HEK293 (cell line): ENCODE results near the gene CAPN8.
A peak's percentile ranks its signal among the peaks of the same experiment; 100 is the strongest.

ENCODE experiments used
- BCL11A ChIP-seq: fragments of 450-650 bp; formaldehyde crosslinking; IDR thresholded peaks from 2 replicates; pipeline ENCODE4 v1.5.1; 2016; ENCODE audit warnings: low read depth, missing biosample characterization, missing genetic modification characterization
- HOXC10 ChIP-seq: sonication (generic); formaldehyde crosslinking; IDR thresholded peaks from 2 replicates; pipeline ENCODE4 v1.8.1; 2023; ENCODE audit warnings: mild to moderate bottlenecking, missing genetic modification reagents
- KLF8 ChIP-seq: fragments of 450-650 bp; formaldehyde crosslinking; IDR thresholded peaks from 2 replicates; pipeline ENCODE4 v1.5.1; 2016; ENCODE audit warnings: missing biosample characterization, missing genetic modification characterization
- OVOL3 ChIP-seq: fragments of 450-650 bp; formaldehyde crosslinking; IDR thresholded peaks from 2 replicates; pipeline ENCODE4 v1.5.1; 2016; ENCODE audit warnings: missing biosample characterization, missing genetic modification characterization
- ZBTB21 ChIP-seq: fragments of 450-650 bp; formaldehyde crosslinking; IDR thresholded peaks from 2 replicates; pipeline ENCODE4 v1.5.1; 2017; ENCODE audit warnings: missing biosample characterization, missing genetic modification characterization
- ZBTB7A ChIP-seq: fragments of 450-650 bp; formaldehyde crosslinking; IDR thresholded peaks from 2 replicates; pipeline ENCODE4 v1.5.1; 2016; ENCODE audit warnings: low read depth, missing biosample characterization, missing genetic modification characterization
- ZEB2 ChIP-seq: fragments of 450-650 bp; formaldehyde crosslinking; IDR thresholded peaks from 2 replicates; pipeline ENCODE4 v1.5.1; 2016; ENCODE audit warnings: missing biosample characterization, missing genetic modification characterization
- ZFHX2 ChIP-seq: fragments of 450-650 bp; formaldehyde crosslinking; conservative IDR thresholded peaks from 2 replicates; pipeline ENCODE4 v1.5.1; 2016; ENCODE audit warnings: missing biosample characterization, missing genetic modification characterization
- ZNF146 ChIP-seq: fragments of 450-650 bp; formaldehyde crosslinking; IDR thresholded peaks from 2 replicates; pipeline ENCODE4 v1.5.1; 2016; ENCODE audit warnings: missing biosample characterization, missing genetic modification characterization
- ZNF174 ChIP-seq: fragments of 450-650 bp; formaldehyde crosslinking; IDR thresholded peaks from 2 replicates; pipeline ENCODE4 v1.5.0; 2017; ENCODE audit warnings: missing biosample characterization, mild to moderate bottlenecking, missing genetic modification characterization
- ZNF2 ChIP-seq: fragments of 450-650 bp; formaldehyde crosslinking; IDR thresholded peaks from 2 replicates; pipeline ENCODE4 v1.5.1; 2016; ENCODE audit warnings: missing biosample characterization, missing genetic modification characterization
- ZNF23 ChIP-seq: fragments of 450-650 bp; formaldehyde crosslinking; IDR thresholded peaks from 2 replicates; pipeline ENCODE4 v1.5.1; 2016; ENCODE audit warnings: missing biosample characterization, missing genetic modification characterization, borderline replicate concordance
- ZNF239 ChIP-seq: fragments of 450-650 bp; formaldehyde crosslinking; IDR thresholded peaks from 2 replicates; pipeline ENCODE4 v1.5.1; 2016; ENCODE audit warnings: missing biosample characterization, missing genetic modification characterization
- ZNF24 ChIP-seq: fragments of 450-650 bp; formaldehyde crosslinking; IDR thresholded peaks from 2 replicates; pipeline ENCODE4 v1.5.1; 2016; ENCODE audit warnings: missing biosample characterization, missing genetic modification characterization
- ZNF311 ChIP-seq: fragments of 450-650 bp; formaldehyde crosslinking; IDR thresholded peaks from 2 replicates; pipeline ENCODE4 v1.5.1; 2017; ENCODE audit warnings: missing biosample characterization, missing genetic modification characterization, borderline replicate concordance
- ZNF423 ChIP-seq: fragments of 450-650 bp; formaldehyde crosslinking; IDR thresholded peaks from 2 replicates; pipeline ENCODE4 v1.5.1; 2016; ENCODE audit warnings: missing biosample characterization, missing genetic modification characterization
- ZNF501 ChIP-seq: fragments of 450-650 bp; formaldehyde crosslinking; IDR thresholded peaks from 2 replicates; pipeline ENCODE4 v1.5.1; 2016; ENCODE audit warnings: missing biosample characterization, missing genetic modification characterization
- ZNF624 ChIP-seq: fragments of 450-650 bp; formaldehyde crosslinking; IDR thresholded peaks from 2 replicates; pipeline ENCODE4 v1.5.1; 2017; ENCODE audit warnings: missing biosample characterization, missing genetic modification characterization
- ZNF629 ChIP-seq: fragments of 450-650 bp; formaldehyde crosslinking; IDR thresholded peaks from 2 replicates; pipeline ENCODE4 v1.5.1; 2017; ENCODE audit warnings: missing biosample characterization, missing genetic modification characterization
- ZNF707 ChIP-seq: fragments of 450-650 bp; formaldehyde crosslinking; IDR thresholded peaks from 2 replicates; pipeline ENCODE4 v1.5.1; 2016; ENCODE audit warnings: missing biosample characterization, missing genetic modification characterization
- ZNF76 ChIP-seq: fragments of 450-650 bp; formaldehyde crosslinking; IDR thresholded peaks from 2 replicates; pipeline ENCODE4; 2016; ENCODE audit warnings: low read depth, missing biosample characterization, missing genetic modification characterization, borderline replicate concordance
- TF ChIP-seq, protein P1 (sequence below): fragments of 450-650 bp; formaldehyde crosslinking; IDR thresholded peaks from 2 replicates; pipeline ENCODE4 v1.5.1; 2017; ENCODE audit warnings: missing biosample characterization, missing genetic modification characterization
- TF ChIP-seq, protein P2 (sequence below): fragments of 450-650 bp; formaldehyde crosslinking; IDR thresholded peaks from 2 replicates; pipeline ENCODE4 v1.5.1; 2016; ENCODE audit warnings: missing biosample characterization, missing genetic modification characterization
- TF ChIP-seq, protein P3 (sequence below): fragments of 450-650 bp; formaldehyde crosslinking; IDR thresholded peaks from 2 replicates; pipeline ENCODE4 v1.5.1; 2016; ENCODE audit warnings: missing biosample characterization, missing genetic modification characterization
- TF ChIP-seq, protein P4 (sequence below): fragments of 450-650 bp; formaldehyde crosslinking; IDR thresholded peaks from 2 replicates; pipeline ENCODE4 v1.5.1; 2016; ENCODE audit warnings: missing biosample characterization, missing genetic modification characterization
- TF ChIP-seq, protein P5 (sequence below): fragments of 450-650 bp; formaldehyde crosslinking; IDR thresholded peaks from 2 replicates; pipeline ENCODE4; 2016; ENCODE audit warnings: missing biosample characterization, missing genetic modification characterization
- TF ChIP-seq, protein P6 (sequence below): fragments of 450-650 bp; formaldehyde crosslinking; IDR thresholded peaks from 2 replicates; pipeline ENCODE4 v1.5.1; 2016; ENCODE audit warnings: missing biosample characterization, missing genetic modification characterization
- TF ChIP-seq, protein P7 (sequence below): fragments of 450-650 bp; formaldehyde crosslinking; IDR thresholded peaks from 2 replicates; pipeline ENCODE4 v1.5.0; 2017; ENCODE audit warnings: missing biosample characterization, missing genetic modification characterization, borderline replicate concordance

Gene CAPN8

DNA sequence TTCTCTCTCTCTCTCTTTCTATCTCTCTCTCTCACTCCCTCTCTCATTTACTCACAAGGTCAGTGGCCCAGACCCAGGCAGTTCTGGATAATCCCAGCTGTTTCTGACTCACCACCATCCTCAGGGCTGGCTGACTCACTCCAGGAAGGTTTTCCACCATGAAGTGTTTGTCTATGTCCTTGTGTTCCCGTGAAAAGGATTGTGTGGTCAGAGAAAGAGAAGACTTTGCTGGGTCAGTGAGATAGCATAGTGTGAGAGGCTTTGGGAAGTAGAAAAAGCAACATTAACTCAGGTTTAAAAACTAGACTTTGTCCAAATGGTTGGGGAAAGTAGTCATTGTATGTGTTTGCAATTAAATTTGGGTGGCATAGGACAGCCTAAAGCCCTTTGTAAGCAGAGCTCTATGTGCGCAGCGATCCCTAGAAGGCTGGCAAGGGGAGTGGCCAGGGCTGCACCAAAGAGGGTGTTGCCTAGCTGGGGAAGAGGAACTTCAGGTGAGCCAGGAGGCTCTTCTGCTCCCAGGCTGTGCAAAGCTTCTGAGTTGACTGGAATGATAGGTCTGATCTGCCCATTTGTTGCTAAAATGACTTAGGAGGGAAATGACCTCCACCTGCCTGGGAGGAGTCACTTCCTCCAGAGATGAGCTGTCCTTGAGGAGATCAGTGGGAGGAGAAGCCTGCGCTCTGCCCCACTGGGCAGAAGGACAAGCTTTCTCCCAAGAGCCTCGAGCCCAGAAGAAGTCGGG lies 41.9 kb upstream of the CAPN8 start (continued):
- TF ChIP-seq, protein P1, sequence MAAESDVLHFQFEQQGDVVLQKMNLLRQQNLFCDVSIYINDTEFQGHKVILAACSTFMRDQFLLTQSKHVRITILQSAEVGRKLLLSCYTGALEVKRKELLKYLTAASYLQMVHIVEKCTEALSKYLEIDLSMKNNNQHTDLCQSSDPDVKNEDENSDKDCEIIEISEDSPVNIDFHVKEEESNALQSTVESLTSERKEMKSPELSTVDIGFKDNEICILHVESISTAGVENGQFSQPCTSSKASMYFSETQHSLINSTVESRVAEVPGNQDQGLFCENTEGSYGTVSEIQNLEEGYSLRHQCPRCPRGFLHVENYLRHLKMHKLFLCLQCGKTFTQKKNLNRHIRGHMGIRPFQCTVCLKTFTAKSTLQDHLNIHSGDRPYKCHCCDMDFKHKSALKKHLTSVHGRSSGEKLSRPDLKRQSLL (tag by site-specific recombination): no peak
- TF ChIP-seq ZNF423 (no peak), ZNF174 (tag by site-specific recombination) (no peak), ZFHX2 (tag by site-specific recombination) (peak; percentile 53; the same call in 1 of the 2 replicates), ZNF311 (tag by site-specific recombination) (no peak), ZNF23 (tag by site-specific recombination) (no peak), ZBTB21 (tag by site-specific recombination) (peak; percentile 64), ZNF146 (tag by site-specific recombination) (no peak), ZNF2 (peak; percentile 89), ZNF24 (tag by site-specific recombination) (peak; percentile 85; the same call in 1 of the 2 replicates), ZEB2 (tag by site-specific recombination) (peak; percentile 98; the same call in 1 of the 2 replicates), ZNF629 (peak; percentile 94), ZNF501 (no peak; the same call in 1 of the 2 replicates), ZNF239 (no peak), OVOL3 (no peak), ZNF707 (no peak), BCL11A (peak; percentile 93), KLF8 (tag by site-specific recombination) (peak; percentile 84; the same call in 1 of the 2 replicates), ZNF76 (tag by site-specific recombination) (peak; percentile 30; the same call in 1 of the 2 replicates), HOXC10 (CRISPR knock-in tag) (no peak), ZBTB7A (tag by site-specific recombination) (peak; percentile 59; the same call in 1 of the 2 replicates), ZNF624 (tag by site-specific recombination) (no peak)
- TF ChIP-seq, protein P2, sequence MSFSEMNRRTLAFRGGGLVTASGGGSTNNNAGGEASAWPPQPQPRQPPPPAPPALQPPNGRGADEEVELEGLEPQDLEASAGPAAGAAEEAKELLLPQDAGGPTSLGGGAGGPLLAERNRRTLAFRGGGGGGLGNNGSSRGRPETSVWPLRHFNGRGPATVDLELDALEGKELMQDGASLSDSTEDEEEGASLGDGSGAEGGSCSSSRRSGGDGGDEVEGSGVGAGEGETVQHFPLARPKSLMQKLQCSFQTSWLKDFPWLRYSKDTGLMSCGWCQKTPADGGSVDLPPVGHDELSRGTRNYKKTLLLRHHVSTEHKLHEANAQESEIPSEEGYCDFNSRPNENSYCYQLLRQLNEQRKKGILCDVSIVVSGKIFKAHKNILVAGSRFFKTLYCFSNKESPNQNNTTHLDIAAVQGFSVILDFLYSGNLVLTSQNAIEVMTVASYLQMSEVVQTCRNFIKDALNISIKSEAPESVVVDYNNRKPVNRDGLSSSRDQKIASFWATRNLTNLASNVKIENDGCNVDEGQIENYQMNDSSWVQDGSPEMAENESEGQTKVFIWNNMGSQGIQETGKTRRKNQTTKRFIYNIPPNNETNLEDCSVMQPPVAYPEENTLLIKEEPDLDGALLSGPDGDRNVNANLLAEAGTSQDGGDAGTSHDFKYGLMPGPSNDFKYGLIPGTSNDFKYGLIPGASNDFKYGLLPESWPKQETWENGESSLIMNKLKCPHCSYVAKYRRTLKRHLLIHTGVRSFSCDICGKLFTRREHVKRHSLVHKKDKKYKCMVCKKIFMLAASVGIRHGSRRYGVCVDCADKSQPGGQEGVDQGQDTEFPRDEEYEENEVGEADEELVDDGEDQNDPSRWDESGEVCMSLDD (tag by site-specific recombination): no peak
- TF ChIP-seq, protein P3, sequence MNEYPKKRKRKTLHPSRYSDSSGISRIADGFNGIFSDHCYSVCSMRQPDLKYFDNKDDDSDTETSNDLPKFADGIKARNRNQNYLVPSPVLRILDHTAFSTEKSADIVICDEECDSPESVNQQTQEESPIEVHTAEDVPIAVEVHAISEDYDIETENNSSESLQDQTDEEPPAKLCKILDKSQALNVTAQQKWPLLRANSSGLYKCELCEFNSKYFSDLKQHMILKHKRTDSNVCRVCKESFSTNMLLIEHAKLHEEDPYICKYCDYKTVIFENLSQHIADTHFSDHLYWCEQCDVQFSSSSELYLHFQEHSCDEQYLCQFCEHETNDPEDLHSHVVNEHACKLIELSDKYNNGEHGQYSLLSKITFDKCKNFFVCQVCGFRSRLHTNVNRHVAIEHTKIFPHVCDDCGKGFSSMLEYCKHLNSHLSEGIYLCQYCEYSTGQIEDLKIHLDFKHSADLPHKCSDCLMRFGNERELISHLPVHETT (tag by site-specific recombination): peak; percentile 94; the same call in 1 of the 2 replicates
- TF ChIP-seq, protein P4, sequence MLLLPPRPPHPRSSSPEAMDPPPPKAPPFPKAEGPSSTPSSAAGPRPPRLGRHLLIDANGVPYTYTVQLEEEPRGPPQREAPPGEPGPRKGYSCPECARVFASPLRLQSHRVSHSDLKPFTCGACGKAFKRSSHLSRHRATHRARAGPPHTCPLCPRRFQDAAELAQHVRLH: peak; percentile 34; the same call in 1 of the 2 replicates
- TF ChIP-seq, protein P5, sequence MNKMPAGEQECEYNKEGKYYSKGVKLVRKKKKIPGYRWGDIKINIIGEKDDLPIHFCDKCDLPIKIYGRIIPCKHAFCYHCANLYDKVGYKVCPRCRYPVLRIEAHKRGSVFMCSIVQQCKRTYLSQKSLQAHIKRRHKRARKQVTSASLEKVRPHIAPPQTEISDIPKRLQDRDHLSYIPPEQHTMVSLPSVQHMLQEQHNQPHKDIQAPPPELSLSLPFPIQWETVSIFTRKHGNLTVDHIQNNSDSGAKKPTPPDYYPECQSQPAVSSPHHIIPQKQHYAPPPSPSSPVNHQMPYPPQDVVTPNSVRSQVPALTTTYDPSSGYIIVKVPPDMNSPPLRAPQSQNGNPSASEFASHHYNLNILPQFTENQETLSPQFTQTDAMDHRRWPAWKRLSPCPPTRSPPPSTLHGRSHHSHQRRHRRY (tag by site-specific recombination): no peak
- TF ChIP-seq, protein P6, sequence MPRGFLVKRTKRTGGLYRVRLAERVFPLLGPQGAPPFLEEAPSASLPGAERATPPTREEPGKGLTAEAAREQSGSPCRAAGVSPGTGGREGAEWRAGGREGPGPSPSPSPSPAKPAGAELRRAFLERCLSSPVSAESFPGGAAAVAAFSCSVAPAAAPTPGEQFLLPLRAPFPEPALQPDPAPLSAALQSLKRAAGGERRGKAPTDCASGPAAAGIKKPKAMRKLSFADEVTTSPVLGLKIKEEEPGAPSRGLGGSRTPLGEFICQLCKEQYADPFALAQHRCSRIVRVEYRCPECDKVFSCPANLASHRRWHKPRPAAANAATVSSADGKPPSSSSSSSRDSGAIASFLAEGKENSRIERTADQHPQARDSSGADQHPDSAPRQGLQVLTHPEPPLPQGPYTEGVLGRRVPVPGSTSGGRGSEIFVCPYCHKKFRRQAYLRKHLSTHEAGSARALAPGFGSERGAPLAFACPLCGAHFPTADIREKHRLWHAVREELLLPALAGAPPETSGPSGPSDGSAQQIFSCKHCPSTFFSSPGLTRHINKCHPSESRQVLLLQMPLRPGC (tag by site-specific recombination): peak; percentile 86
- TF ChIP-seq, protein P7, sequence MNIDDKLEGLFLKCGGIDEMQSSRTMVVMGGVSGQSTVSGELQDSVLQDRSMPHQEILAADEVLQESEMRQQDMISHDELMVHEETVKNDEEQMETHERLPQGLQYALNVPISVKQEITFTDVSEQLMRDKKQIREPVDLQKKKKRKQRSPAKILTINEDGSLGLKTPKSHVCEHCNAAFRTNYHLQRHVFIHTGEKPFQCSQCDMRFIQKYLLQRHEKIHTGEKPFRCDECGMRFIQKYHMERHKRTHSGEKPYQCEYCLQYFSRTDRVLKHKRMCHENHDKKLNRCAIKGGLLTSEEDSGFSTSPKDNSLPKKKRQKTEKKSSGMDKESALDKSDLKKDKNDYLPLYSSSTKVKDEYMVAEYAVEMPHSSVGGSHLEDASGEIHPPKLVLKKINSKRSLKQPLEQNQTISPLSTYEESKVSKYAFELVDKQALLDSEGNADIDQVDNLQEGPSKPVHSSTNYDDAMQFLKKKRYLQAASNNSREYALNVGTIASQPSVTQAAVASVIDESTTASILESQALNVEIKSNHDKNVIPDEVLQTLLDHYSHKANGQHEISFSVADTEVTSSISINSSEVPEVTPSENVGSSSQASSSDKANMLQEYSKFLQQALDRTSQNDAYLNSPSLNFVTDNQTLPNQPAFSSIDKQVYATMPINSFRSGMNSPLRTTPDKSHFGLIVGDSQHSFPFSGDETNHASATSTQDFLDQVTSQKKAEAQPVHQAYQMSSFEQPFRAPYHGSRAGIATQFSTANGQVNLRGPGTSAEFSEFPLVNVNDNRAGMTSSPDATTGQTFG (tag by site-specific recombination): no peak
